ENCODE measurements around the gene SH3GLB1.

DNA sequence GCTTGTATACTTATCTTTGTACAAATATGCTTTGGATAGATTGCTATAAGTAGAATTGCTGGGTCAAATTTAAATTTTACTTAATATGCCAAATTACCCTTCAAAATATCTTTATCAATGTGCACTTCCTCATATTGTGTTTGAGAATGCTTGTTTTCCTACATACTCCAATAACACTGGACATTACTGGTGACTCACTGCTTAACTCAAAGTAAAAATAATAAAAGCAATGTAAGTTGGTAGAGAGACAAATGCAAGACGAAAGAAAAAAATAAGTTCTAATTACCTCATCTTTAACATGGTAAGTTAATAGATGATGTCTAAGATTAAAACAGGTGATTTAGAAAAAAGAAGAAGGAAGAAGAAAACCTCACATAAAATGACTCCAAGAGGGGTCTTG, 7.9 kb upstream of the SH3GLB1 start:
- TF ChIP-seq, protein P1, sequence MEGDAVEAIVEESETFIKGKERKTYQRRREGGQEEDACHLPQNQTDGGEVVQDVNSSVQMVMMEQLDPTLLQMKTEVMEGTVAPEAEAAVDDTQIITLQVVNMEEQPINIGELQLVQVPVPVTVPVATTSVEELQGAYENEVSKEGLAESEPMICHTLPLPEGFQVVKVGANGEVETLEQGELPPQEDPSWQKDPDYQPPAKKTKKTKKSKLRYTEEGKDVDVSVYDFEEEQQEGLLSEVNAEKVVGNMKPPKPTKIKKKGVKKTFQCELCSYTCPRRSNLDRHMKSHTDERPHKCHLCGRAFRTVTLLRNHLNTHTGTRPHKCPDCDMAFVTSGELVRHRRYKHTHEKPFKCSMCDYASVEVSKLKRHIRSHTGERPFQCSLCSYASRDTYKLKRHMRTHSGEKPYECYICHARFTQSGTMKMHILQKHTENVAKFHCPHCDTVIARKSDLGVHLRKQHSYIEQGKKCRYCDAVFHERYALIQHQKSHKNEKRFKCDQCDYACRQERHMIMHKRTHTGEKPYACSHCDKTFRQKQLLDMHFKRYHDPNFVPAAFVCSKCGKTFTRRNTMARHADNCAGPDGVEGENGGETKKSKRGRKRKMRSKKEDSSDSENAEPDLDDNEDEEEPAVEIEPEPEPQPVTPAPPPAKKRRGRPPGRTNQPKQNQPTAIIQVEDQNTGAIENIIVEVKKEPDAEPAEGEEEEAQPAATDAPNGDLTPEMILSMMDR (IDR thresholded peaks at IDR 0.05; ENCODE audit: insufficient read depth, low read depth, low read length) = no peak
- no peak for TF ChIP-seq EZH2 (IDR thresholded peaks at IDR 0.05; ENCODE audit: insufficient read depth, low read length)
